ENCODE results near the gene BAIAP2L2. TPM values are rescaled to one million over a fixed set of nuclear protein-coding genes. Genes with fewer than 3 reads are reported as not detected.
A peak's percentile ranks its signal among the peaks of the same experiment; 100 is the strongest.
"Not testable (repeated sequence)": the region's sequence is repeated elsewhere in the genome, so short reads cannot be mapped to it uniquely, and the experiment has no call there.

The BAIAP2L2 gene, protein sequence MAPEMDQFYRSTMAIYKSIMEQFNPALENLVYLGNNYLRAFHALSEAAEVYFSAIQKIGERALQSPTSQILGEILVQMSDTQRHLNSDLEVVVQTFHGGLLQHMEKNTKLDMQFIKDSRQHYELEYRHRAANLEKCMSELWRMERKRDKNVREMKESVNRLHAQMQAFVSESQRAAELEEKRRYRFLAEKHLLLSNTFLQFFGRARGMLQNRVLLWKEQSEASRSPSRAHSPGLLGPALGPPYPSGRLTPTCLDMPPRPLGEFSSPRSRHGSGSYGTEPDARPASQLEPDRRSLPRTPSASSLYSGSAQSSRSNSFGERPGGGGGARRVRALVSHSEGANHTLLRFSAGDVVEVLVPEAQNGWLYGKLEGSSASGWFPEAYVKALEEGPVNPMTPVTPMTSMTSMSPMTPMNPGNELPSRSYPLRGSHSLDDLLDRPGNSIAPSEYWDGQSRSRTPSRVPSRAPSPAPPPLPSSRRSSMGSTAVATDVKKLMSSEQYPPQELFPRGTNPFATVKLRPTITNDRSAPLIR
- 4.5 TPM for total RNA-seq

DNA sequence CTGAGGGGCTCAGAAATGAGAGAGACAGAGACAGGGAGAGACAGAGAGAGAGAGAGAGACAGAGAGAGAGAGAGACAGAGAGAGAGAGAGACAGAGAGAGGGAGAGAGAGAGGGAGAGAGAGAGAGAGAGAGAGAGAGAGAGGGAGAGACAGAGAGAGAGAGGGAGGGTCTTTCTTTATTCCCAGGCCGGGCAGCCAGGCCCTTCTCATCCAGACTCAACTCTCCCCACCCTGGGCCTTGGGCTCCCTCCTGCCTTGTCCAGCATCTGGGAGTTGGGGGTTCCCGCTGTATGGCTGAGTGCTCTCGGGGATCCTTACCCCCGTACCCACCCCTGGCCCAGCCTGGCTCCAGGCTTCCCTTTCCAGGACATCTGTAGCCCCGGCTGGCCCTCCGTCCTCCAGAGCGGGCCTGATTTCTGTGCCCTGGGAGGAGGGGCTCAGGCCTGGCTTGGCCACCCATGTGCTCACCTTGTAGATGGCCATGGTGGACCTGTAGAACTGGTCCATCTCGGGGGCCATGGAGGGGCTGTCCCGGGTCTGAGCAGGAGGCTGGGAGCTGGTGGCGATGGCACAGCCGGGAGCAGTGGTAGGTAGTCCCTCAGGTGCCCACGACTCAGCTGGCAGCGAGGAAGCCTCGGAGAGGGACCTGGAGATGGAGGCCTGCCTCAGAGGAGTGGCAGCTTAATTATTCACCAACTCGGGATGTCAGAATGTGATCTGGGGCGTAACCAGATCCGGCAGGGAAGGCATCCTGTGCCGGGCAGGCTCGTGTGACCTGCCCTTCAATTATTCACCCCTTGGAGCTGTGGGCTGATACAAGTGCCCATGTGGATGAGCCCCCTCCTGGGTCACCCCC lies at the start of gene BAIAP2L2:
Gene BAIAP2L2 (minus strand): TSS at position 677 of the 855 bp plus-strand sequence. CDS start 159 bp downstream, at position 518.
- ATAC-seq = peak; percentile 48

DNA sequence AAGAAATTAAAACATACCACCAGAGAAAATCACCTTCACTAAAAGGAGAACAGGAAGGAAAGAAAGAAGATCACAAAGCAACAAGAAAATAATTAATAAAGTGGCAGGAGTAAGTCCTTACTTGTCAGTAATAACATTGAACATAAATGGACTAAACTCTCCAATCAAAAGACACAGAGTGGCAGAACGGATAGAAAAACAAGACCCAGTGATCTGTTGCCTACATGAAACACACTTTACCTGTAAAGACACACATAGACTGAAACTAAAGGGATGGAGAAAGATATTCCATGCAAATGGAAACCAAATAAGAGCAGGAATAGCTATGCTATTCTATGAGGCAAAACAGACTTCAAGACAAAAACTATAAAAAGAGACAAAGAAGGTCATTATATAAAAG lies 45.2 kb upstream of the BAIAP2L2 start:
- ATAC-seq = no peak

- not testable (repeated sequence) for ATAC-seq
Measured at GRCh38 chr22:38154563-38154915, 44.1 kb upstream of the BAIAP2L2 start.

DNA sequence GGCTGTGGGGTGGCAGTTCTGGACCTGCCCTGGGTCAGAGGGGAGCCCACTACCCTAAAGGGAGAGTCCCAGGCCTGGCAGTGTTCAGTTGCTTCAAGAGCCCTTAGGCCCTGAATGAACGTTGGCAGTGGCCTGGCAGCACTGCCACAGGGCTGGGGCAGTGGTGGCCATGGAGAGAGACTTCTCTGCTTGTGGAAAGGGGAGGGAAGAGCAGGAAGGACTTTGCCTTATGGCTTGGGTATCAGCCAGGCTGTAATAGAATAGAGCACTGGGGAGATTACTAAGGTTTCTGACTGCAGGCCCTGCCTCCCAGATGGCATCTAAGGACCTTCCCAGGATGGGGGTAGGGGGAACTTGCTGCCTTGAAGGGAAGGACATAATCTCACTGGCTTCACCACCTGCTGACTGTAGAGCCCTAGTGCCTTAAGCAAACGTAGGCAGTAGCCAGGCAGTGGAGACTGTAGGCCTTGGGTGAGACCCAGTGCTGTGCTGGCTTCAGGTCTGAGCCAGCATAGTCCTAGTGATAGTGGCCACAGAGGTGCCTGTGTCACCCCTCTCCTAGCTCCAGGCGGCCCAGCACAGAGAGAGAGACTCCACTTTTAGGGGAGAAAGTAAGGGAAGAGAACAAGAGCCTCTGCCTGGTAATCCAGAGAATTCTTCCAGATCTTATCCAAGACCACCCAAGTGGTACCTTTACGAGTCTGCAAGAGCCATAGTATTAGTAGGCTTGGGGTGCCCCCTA lies 43.5 kb upstream of the BAIAP2L2 start:
- peak; percentile 39 for ATAC-seq

DNA sequence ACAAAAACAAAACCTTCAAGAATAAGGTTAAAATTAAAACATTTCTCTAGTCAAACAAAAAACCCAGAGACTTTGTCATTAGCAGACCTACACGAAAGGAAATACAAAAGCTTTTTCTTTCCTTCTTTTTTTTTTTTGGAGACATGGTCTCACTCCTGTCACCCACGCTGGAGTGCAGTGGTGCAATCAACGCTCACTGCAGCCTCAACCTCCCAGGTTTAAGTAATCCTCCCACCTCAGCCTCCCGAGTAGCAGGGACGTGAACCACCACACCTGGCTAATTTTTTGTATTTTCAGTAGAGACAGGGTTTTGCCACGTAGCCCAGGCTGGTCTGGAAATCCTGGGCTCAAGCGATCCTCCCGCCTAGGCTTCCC lies 40.6 kb upstream of the BAIAP2L2 start:
- ATAC-seq = no peak

DNA sequence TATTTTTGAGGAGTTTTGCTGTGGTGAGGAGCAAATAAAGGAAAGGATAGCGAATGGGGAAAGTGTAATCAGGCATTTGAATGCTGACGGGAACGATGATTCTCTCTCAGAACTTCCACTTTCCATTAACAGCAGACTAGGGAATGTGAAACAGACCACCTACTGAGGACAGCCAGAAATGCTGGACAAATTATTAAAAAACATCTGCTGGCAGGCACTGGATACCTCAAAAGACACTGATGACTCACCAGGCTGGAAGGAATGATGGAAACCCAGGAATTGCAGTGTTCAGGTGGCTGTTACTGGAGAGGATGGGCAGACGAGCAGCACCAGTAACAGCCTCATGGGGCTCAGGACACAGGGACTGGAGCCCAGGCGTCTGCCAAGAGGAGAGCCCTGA lies 37.8 kb upstream of the BAIAP2L2 start:
- no peak for ATAC-seq

DNA sequence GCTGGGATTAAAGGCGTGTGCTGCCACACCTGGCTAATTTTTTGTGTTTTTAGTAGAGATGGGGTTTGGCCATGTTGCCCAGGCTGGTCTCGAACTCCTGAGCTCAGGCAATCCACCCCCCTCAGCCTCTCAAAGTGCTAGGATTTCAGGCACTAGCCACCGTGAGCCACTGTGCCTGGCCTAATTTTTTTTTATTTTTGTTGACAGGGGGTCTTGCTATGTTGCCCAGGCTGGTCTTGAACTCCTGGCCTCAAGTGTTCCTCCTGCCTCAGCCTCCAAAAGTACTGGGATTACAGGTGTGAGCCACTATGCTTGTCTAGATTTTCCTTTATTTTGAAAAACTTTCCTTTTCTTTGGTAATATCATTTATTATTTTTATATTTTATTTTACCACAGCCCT lies 35.7 kb upstream of the BAIAP2L2 start:
- ATAC-seq = not testable (repeated sequence)

DNA sequence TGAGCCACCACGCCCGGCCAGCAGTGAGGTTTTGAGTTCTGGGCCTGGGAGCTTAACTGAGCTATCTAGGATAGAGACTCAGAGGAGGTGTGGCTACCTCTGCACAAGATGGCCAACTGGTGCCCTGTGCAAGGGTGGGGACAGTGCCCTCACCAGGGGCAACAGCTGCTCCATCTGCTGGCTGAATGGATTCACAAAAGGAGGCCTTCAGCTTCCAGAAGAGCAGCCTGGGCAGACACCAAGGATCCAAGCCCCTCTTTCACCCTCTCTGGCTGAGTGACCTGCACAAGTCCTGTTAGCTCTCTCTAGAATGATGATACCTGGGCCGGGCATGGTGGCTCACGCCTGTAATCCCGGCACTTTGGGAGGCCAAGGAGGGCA lies 33.5 kb upstream of the BAIAP2L2 start:
- ATAC-seq = peak; percentile 27

GRCh38 chr22:38142606-38143005 lies 32.1 kb upstream of the BAIAP2L2 start:
- no peak for ATAC-seq

DNA sequence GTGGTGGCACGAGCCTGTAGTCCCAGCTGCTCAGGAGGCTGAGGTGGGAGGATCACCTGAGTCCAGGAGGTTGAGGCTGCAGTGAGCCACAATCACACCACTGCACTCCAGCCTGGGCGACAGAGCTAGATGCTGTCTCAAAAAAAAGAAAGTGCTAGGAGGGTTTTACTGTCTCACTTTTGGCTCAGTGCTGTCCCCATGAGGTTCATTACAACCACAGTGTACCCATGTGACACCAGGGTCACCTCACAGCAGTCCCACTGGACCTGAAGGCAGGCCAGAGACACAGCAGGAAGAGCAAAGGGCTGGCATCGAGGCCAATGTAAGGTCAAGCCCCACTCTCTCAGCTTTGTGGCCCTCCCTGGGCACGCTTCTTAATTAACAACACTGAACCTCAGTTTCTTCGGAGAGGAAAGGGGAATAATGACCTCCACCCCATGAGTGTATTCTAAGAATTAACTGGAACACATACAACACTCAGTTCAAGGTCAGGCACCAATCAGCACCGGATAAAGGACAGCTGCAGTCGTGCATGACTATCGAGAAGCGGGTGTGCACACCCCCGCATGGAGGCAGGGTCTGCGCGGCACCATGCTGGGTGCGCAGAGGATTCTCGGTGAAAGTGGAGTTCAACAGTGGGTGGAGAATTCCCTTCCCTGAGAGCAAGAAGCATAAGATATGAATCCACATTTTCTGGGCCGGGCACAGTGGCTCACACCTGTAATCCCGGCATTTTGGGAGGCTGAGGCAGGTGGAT lies 30.9 kb upstream of the BAIAP2L2 start:
- ATAC-seq = no peak

DNA sequence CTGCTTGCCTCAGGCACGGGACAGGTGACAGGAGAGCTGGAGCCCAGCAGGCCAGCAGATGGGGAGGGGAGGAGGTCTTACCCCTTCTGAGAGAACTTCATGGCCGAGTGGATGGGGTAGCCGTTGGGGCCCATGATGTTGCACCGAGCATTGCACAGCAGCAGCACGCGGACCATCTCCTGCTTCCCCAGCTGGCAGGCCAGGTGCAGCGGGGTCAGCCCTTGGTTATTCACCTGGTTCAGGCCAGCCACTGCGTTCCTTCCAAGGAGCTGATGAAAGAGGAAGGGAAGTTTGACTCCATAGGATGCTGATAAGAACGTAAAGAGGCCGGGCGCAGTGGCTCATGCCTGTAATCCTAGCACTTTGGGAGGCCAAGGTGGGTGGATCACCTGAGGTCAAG lies 29.4 kb upstream of the BAIAP2L2 start:
- ATAC-seq = no peak

DNA sequence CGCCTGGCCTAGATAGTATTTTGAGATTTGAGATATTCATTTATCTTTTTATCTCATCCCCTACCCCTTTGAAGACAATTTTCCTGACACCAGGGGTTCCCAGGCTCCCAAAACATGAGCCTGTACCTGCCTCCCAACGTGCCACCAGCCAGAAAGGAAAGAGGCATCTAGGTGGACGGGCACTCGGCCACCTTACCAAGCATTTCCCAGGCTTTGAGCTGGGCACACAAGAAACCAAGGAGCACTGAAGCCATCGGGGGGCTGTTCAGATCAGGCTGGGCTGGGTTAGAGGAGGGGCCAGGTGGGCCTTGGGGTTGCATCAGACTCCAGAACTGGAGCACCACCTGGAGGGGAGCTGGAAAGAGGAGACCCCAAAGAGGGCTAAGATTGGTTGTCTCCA lies 28.5 kb upstream of the BAIAP2L2 start:
- no peak for ATAC-seq

DNA sequence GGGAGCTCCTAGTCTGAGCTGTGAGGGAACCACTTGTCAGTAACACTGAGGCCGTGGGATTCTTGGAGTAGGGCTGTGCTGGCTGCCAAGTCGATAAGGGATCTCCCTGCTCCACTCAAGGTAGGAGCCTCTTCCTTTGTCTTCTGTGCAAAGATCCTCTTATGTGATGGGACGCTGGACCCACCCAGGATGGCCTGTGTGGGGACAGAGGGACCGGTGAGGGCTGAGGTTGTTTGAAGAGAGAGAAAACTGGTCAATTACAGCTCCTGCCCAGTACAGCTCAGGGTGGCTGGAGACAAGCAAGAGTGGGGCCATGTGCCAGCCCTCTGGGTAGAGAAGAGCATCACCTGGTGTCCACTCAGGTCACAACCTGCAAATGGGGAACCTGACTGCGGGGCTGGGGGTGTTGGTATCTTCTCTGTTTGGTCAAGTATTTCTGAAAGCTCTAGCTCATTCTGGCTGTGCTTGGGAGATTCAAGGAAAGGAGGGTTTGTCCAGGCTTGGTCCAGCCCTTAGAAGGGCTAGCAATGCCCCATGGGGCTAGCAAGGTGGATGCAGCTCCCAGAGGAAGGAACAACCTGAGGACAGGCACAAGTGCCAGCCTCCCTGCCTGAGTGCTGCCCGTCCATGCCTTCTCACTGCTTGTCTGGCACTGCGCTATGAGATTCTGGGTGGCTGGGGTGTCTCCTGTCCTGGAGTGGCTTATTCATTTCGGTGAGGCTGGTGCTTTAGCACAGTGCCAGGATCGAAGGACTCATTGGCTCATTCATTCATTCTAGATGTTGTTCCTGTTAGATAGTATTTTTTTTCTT lies 27.6 kb upstream of the BAIAP2L2 start:
- no peak for ATAC-seq

GRCh38 chr22:38136607-38137006 lies 26.1 kb upstream of the BAIAP2L2 start:
- no peak for ATAC-seq

- ATAC-seq = peak; percentile 94
Measured at GRCh38 chr22:38135133-38135706, 24.7 kb upstream of the BAIAP2L2 start.

DNA sequence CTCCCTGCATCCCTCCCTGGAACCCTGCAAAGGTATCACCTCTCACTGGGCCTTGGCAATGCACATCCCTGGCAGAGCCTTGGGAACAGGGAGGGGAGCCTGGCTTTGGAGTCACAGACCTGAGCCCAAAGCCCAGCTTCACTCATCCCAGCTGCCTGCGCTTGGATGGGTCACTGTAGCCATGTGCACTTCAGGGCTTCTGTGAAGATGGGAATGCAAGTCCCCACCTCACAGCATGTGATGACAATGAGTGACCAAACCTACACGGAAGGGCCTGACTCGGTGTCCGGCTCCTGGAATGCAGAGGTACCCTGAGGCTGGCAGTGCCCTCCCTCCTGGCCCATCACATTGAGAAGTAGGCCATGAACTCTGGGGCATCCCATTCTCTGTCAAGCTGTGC lies 22.8 kb upstream of the BAIAP2L2 start:
- ATAC-seq = no peak

- no peak for ATAC-seq
Measured at GRCh38 chr22:38132794-38133193, 22.3 kb upstream of the BAIAP2L2 start.

- no peak for ATAC-seq
Measured at GRCh38 chr22:38132136-38132535, 21.7 kb upstream of the BAIAP2L2 start.

DNA sequence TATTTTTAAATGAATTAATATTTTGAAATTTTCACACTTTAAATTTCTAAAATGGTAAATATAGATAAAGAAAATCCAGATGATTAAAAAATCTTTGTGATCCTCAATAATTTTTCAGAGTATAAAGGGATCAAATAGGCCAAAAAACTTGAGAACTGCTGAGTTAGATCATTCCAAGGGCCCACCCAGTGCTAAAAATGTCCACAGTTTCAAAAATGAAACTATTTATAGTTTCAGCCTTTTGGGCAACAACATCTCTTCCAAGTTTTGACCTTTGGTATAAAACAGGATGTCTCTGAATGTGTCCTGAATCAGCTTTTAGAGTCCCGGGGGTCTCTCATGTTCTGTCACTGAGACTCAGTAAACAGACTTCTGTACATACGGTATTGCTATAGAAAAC lies 20.9 kb upstream of the BAIAP2L2 start:
- no peak for ATAC-seq

DNA sequence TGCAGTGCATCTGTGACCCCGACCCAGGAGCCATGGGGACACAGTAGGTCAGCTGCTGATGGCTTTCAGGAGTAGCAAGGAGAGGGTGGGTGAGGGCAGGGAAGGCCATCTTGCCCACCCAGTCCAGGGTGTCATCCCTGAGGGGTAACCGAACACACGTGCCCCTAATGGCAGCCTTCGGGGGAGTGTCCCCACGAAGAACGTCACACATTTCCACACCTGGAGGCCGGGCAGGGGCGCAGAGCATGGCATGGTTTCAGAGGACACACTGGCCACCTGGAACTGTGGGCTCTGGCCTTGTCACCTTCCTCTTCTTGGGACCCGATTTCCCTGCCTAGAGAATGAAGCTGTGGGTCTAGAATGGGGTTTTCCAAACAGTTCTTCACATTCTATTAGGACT lies 19.4 kb upstream of the BAIAP2L2 start:
- no peak for ATAC-seq

- ATAC-seq = no peak
Measured at GRCh38 chr22:38129021-38129420, 18.5 kb upstream of the BAIAP2L2 start.
